SH-SY5Y (cell line): ENCODE results near the gene TUT7.

Experiments used
- GATA2 ChIP-seq: IDR thresholded peaks from 2 replicates; pipeline ENCODE4 v1.6.1; 2011; ENCODE audit warnings: mild to moderate bottlenecking, low read depth, low read length
- GATA3 ChIP-seq: IDR thresholded peaks from 2 replicates; pipeline ENCODE4 v1.6.1; 2011; ENCODE audit warnings: low read depth, mild to moderate bottlenecking, low read length, moderate library complexity

Gene TUT7

DNA sequence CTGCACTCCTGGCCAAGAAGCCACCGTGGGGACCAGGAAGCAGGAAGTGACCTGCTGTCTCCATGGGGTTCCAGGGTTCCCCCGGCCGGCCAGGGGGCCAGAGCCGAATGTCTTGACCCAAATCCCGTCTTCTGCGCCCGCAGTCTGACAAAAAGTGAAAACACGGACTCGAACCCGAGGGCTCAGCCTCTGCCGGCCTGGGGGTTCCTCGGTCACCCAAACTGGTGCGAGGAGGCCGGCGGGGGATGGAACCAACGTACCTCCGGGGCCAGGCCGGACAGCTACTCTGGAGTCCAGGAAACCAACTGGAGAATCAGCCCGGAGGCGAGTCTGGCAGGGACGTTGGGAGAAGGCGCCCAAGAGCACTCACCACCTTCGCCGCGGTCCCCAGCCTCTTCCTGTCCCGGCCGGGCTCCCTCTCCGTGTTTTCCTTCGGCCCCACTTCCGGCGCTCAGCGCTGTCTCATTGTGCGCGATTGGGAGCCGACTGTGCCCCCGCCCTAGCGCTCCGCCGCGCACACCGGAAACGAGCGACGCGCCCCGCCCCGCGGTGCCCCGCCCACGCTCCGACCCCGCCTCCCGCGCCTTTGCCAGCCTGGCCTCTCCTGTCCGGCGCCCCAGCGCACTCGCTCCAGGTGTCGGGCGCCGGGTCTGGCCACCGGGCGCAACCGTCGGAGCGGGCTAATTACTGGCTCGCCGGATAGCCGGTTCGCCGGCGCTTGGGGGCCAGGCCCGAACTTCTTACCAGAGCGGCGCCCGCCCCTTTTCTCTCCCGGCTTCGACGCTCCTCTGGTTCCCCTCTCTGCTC is at the start of gene TUT7:
Gene TUT7 (minus strand): TSS at position 400 of the 807 bp plus-strand sequence. CDS start 1,211 bp downstream, outside the sequence.
- no peak for TF ChIP-seq GATA2
- no peak for TF ChIP-seq GATA3

- TF ChIP-seq GATA2, result no peak
- no peak for TF ChIP-seq GATA3
These were observed 48.4 kb upstream of the TUT7 start for GRCh38 chr9:86402591-86402990.

DNA sequence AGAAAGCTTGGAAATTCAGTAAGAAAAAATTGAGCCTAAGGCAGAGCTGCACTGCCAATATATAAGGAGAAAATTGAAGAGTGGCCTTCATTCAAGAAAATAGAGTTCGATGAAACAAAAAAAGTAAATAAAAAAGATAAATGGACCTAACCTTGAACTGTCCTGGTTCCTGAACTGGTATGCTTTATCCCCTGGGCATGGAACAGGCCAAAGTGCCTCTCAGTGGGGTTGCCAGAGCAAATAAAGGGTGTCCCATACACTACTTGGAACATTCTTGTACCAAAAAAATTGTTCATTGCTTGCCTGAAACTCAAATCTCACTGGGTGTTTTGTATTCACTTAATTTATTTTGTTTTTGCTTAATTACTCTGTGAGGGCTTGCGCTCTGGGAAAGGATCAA is 42.2 kb upstream of the TUT7 start:
- no peak for TF ChIP-seq GATA3
- TF ChIP-seq GATA2, result no peak

GRCh38 chr9:86389628-86390027 is 35.4 kb upstream of the TUT7 start:
- TF ChIP-seq GATA3, result no peak
- no peak for TF ChIP-seq GATA2

DNA sequence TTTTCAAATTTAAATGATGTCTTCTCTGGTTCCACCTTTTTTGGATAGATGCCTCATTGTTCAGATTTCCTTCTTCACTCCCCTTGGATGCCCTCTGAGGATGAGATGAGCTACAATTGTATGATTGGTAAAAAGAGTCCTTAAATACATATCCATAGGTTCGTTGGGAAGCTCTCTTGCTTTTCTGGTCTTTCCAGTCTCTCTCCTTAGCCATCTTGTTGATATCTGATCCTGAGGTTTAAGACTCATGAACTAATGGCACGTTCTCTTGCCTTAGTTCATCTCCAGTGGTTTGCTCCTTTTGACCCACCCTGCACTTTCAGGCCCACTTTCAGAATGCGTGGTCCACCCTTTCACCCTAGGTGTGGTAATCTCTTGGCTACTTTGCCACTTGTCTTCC is 33.2 kb upstream of the TUT7 start:
- no peak for TF ChIP-seq GATA3
- TF ChIP-seq GATA2, result no peak

- TF ChIP-seq GATA2 (no peak), GATA3 (no peak)
These were observed 21.8 kb upstream of the TUT7 start for GRCh38 chr9:86376016-86376415.

- TF ChIP-seq GATA2 (no peak), GATA3 (no peak)
These were observed 15.6 kb upstream of the TUT7 start for GRCh38 chr9:86369810-86370209.

- TF ChIP-seq GATA2 (no peak), GATA3 (no peak)
These were observed 14.8 kb upstream of the TUT7 start for GRCh38 chr9:86368871-86369521.

GRCh38 chr9:86361176-86361575 is 7.0 kb upstream of the TUT7 start:
- TF ChIP-seq GATA2, result no peak
- no peak for TF ChIP-seq GATA3

GRCh38 chr9:86359151-86359879 is 5.1 kb upstream of the TUT7 start:
- TF ChIP-seq GATA2, result no peak
- no peak for TF ChIP-seq GATA3

DNA sequence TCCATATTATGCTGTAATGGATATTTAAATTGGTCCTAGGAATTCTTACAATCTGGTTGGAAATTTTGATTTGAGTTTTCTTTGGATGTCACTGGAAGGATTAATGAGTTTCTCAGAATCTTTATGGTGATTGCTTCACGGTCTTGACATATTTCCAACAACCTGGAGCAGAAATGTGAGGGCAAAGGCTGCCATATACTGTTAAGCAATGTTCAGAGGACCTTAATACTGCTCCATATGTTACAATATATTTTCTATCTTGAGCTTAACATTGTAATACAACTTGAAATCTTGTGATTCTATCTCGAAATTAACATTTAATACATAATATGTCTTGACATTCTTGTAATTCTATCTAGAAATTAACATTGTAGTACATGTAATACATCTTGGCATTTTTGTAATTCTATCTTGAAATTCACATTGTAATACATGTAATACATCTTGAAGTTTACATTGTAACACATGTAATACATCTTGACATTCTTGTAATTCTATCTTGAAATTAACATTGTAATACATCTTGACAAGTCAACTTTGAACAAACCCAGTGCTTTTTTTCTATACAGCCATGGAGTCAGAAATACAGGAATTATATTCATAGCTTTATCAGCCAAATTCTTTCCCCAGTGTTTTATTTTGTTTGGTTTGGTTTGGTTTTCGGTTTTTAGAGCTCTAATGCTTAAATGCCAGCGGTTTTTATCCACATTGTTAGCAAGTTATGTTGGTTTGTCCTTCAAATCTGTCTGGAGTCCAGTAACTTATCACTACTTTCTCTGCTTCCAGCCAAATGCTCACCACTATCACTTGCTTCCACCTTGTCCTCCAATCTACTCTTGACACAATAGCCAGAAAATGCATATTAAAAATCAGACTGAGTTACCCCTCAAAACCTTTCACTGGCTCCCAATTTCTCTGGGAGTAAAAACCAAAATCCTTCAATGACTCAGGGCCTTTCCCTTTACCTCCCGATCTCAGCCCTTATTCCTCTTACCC is 3.0 kb upstream of the TUT7 start:
- no peak for TF ChIP-seq GATA2

DNA sequence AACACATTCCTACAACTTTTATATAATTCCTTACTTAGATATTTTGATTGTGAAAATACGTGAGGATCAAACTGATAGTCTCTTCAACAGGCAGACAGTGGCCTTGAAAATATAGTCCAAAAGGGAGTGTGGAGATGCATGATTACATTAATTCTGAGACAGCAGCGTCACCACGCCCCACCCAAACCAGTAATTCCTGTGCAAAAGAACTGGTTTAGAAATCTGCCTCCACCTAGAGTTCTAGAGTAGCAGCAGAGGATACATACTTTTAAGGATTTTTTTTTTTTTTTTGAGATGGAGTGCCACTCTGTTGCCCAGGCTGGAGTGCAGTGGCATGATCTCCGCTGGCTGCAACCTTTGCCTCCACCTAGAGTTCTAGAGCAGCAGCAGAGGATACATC is 1.6 kb upstream of the TUT7 start:
- TF ChIP-seq GATA3 (no peak), GATA2 (no peak)

DNA sequence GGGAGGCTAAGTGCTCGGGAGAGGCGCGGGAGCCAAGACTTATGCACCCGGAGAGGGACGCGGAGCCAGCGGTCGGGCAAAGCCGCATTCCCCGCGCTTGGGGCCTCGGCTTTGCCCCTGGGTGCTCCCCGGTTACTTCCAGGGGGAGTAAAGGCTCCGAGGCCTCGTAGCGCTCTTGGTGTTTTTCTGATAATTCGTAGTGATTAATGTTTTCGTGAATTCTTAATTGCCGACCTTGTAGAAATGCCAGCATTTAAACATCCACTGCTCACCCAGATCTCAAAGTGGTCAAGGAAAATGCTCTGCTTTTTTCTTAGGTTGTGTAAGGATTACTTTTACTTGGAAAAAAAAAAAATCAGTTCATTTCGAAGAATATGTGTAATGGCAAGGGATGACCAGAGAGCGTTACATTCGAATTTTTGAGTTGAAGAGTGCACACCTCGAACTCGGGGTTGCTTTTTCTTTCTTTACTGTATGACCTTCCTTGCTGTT is 654 bp upstream of the TUT7 start:
- TF ChIP-seq GATA2 (no peak), GATA3 (no peak)

- TF ChIP-seq GATA3 (no peak), GATA2 (no peak)
These were observed 577 bp downstream of the TUT7 start for GRCh38 chr9:86353655-86354010.
